ENCODE data around the gene BAG3. TPM values are rescaled to one million over a fixed set of nuclear protein-coding genes. Genes with fewer than 3 reads are reported as not detected.

BAG3 gene
- total and polyA plus RNA-seq, 2 experiments from 2014 or later: 20.0 to 88.2 TPM

- peaks cover 23% of the 10 kb centered on the region; the same call in 1 of the 2 replicates for H4K20me1 ChIP-seq (ENCODE audit: insufficient read depth)
- peak; percentile 94 for DNase-seq
- H3F3A ChIP-seq (ENCODE audit: insufficient read depth): peaks cover 64% of the 10 kb centered on the region
- H3K9ac ChIP-seq: peak overlapping the region; percentile 98
- 0 out of 2 replicates have a peak overlapping the region, but pooled peaks have one; percentile 12 for H2AFZ ChIP-seq
- TF ChIP-seq EZH2phosphoT487 (IDR thresholded peaks at IDR 0.05; ENCODE audit: insufficient read depth, low read depth) (no peak), EZH2 (IDR thresholded peaks at IDR 0.05; ENCODE audit: insufficient read depth, poor library complexity, severe bottlenecking) (no peak)
- peak overlapping the region; percentile 93 for H3K4me3 ChIP-seq
- no peaks in the 10 kb centered on the region for H3K9me2 ChIP-seq (ENCODE audit: insufficient read depth)
- peaks cover 85% of the 10 kb centered on the region for H3K79me2 ChIP-seq (ENCODE audit: insufficient read depth)
- peaks cover 57% of the 10 kb centered on the region for H3K4me1 ChIP-seq (ENCODE audit: insufficient read depth)
- peak overlapping the region; percentile 95 for H3K27ac ChIP-seq
- WGBS, 2 experiments (ENCODE audit: low coverage in 1 of 2, low lambda C conversion rate in 2 of 2, missing lambda C conversion rate in 2 of 2): 0 to 2% methylated on average over 11 of the region's 11 CpGs
- no peaks in the 10 kb centered on the region for H3K9me3 ChIP-seq (ENCODE audit: low read depth)
- no peaks in the 10 kb centered on the region for H3K27me3 ChIP-seq (replicated peaks; ENCODE audit: insufficient read depth)
- in situ Hi-C loops (cut with MboI): no loop called here
- peak overlapping the region; percentile 99 for H3K4me2 ChIP-seq (ENCODE audit: unreplicated experiment)
- H3K36me3 ChIP-seq (ENCODE audit: low read depth): no peaks in the 10 kb centered on the region
Measured at GRCh38 chr10:119655566-119656001, 4.4 kb downstream of the BAG3 start.

GRCh38 chr10:119656760-119657159, 5.6 kb downstream of the BAG3 start:
- in situ Hi-C loops (cut with MboI): no loop called here
- H3K79me2 ChIP-seq (ENCODE audit: insufficient read depth): peaks cover 97% of the 10 kb centered on the region
- H3K4me1 ChIP-seq (ENCODE audit: insufficient read depth): peaks cover 57% of the 10 kb centered on the region
- peaks cover 23% of the 10 kb centered on the region; the same call in 1 of the 2 replicates for H4K20me1 ChIP-seq (ENCODE audit: insufficient read depth)
- no peak overlapping the region for H3K4me2 ChIP-seq (ENCODE audit: unreplicated experiment)
- 56 to 60% methylated on average over 2 of the region's 2 CpGs for WGBS, 2 experiments (ENCODE audit: low coverage in 1 of 2, low lambda C conversion rate in 2 of 2, missing lambda C conversion rate in 2 of 2)
- H3K27me3 ChIP-seq (replicated peaks; ENCODE audit: insufficient read depth): no peaks in the 10 kb centered on the region
- H3K9me2 ChIP-seq (ENCODE audit: insufficient read depth): no peaks in the 10 kb centered on the region
- TF ChIP-seq EZH2phosphoT487 (IDR thresholded peaks at IDR 0.05; ENCODE audit: insufficient read depth, low read depth) (no peak), EZH2 (IDR thresholded peaks at IDR 0.05; ENCODE audit: insufficient read depth, poor library complexity, severe bottlenecking) (no peak)
- H3K9me3 ChIP-seq (ENCODE audit: low read depth): no peaks in the 10 kb centered on the region
- no peaks in the 10 kb centered on the region for H3K36me3 ChIP-seq (ENCODE audit: low read depth)
- no peak overlapping the region for H2AFZ ChIP-seq
- H3K9ac ChIP-seq: peak overlapping the region; percentile 98
- H3K27ac ChIP-seq: peak overlapping the region; percentile 95
- peak overlapping the region; percentile 3; the same call in 1 of the 2 replicates for H3K4me3 ChIP-seq
- H3F3A ChIP-seq (ENCODE audit: insufficient read depth): peaks cover 62% of the 10 kb centered on the region
- no peak for DNase-seq

GRCh38 chr10:119657725-119658124, 6.5 kb downstream of the BAG3 start:
- no peak for TF ChIP-seq EZH2 (IDR thresholded peaks at IDR 0.05; ENCODE audit: insufficient read depth, poor library complexity, severe bottlenecking)
- TF ChIP-seq EZH2phosphoT487 (IDR thresholded peaks at IDR 0.05; ENCODE audit: insufficient read depth, low read depth): no peak
- peaks cover 98% of the 10 kb centered on the region for H3K79me2 ChIP-seq (ENCODE audit: insufficient read depth)
- no peak overlapping the region for H2AFZ ChIP-seq
- H3K27ac ChIP-seq: peak overlapping the region; percentile 95
- DNase-seq: peak; percentile 67
- peak overlapping the region; percentile 91 for H3K4me2 ChIP-seq (ENCODE audit: unreplicated experiment)
- H4K20me1 ChIP-seq (ENCODE audit: insufficient read depth): peaks cover 23% of the 10 kb centered on the region; the same call in 1 of the 2 replicates
- H3F3A ChIP-seq (ENCODE audit: insufficient read depth): peaks cover 62% of the 10 kb centered on the region
- in situ Hi-C loops (cut with MboI): no loop called here
- H3K9ac ChIP-seq: peak overlapping the region; percentile 98
- H3K36me3 ChIP-seq (ENCODE audit: low read depth): no peaks in the 10 kb centered on the region
- H3K4me1 ChIP-seq (ENCODE audit: insufficient read depth): peaks cover 57% of the 10 kb centered on the region
- WGBS, 2 experiments (ENCODE audit: low coverage in 1 of 2, low lambda C conversion rate in 2 of 2, missing lambda C conversion rate in 2 of 2): 5 to 7% methylated on average over 7 of the region's 7 CpGs
- peak overlapping the region; percentile 45; the same call in 1 of the 2 replicates for H3K4me3 ChIP-seq
- no peaks in the 10 kb centered on the region for H3K27me3 ChIP-seq (replicated peaks; ENCODE audit: insufficient read depth)
- H3K9me3 ChIP-seq (ENCODE audit: low read depth): no peaks in the 10 kb centered on the region
- no peaks in the 10 kb centered on the region for H3K9me2 ChIP-seq (ENCODE audit: insufficient read depth)

GRCh38 chr10:119658274-119658673, 7.1 kb downstream of the BAG3 start:
- H3K27me3 ChIP-seq (replicated peaks; ENCODE audit: insufficient read depth): no peaks in the 10 kb centered on the region
- TF ChIP-seq EZH2phosphoT487 (IDR thresholded peaks at IDR 0.05; ENCODE audit: insufficient read depth, low read depth) (no peak), EZH2 (IDR thresholded peaks at IDR 0.05; ENCODE audit: insufficient read depth, poor library complexity, severe bottlenecking) (no peak)
- peaks cover 58% of the 10 kb centered on the region for H3K4me1 ChIP-seq (ENCODE audit: insufficient read depth)
- H3F3A ChIP-seq (ENCODE audit: insufficient read depth): peaks cover 59% of the 10 kb centered on the region
- H2AFZ ChIP-seq: no peak overlapping the region
- H3K36me3 ChIP-seq (ENCODE audit: low read depth): no peaks in the 10 kb centered on the region
- H3K27ac ChIP-seq: peak overlapping the region; percentile 95
- peak overlapping the region; percentile 98 for H3K9ac ChIP-seq
- H3K79me2 ChIP-seq (ENCODE audit: insufficient read depth): peaks cover 98% of the 10 kb centered on the region
- peak; percentile 99 for DNase-seq
- no peaks in the 10 kb centered on the region for H3K9me2 ChIP-seq (ENCODE audit: insufficient read depth)
- H4K20me1 ChIP-seq (ENCODE audit: insufficient read depth): peaks cover 19% of the 10 kb centered on the region; the same call in 1 of the 2 replicates
- H3K9me3 ChIP-seq (ENCODE audit: low read depth): no peaks in the 10 kb centered on the region
- in situ Hi-C loops (cut with MboI): no loop called here
- 0 to 2% methylated on average over 13 of the region's 13 CpGs for WGBS, 2 experiments (ENCODE audit: low coverage in 1 of 2, low lambda C conversion rate in 2 of 2, missing lambda C conversion rate in 2 of 2)
- peak overlapping the region; percentile 91 for H3K4me2 ChIP-seq (ENCODE audit: unreplicated experiment)
- peak overlapping the region; percentile 45 for H3K4me3 ChIP-seq
